Fibroblast of skin of left biceps (primary cell): ENCODE data around the gene GREM2.

Experiments
- DNase-seq, 2 experiments: peaks; one replicate each; pipeline ENCODE4 v3.0.0-alpha.2; 2013; ENCODE audit warnings: low read depth in 2 of 2

Gene GREM2

GRCh38 chr1:240611619-240612480 lies at the start of gene GREM2:
GREM2 (minus strand) TSS chr1:240612155; CDS start chr1:240493475, 118,680 bp downstream.
- DNase-seq = peak; percentile 93

GRCh38 chr1:240658312-240658960 lies 46.5 kb upstream of the GREM2 start:
- DNase-seq = peak; percentile 29 to 31

GRCh38 chr1:240656531-240656930 lies 44.6 kb upstream of the GREM2 start:
- DNase-seq = no peak

DNA sequence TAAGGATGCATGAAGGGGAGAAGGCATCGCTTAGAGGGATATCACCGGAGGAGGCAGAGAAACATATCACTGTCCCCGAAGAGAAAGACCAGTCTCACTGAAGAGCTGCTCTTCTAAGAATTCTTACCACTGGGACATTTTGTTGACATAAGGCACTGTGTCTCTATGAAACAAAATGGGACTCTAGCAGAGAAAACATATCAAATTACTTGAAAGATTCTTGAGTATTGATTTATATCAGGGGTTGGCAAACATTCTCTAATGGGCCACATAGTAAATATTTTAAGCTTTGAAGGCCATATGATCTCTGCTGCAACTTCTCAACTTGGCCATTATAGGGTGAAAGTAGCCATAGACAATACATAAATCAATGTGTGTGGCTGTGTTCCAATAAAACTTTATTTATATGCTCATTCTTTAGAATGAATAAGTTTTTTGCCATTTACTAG lies 41.0 kb upstream of the GREM2 start:
- no peak for DNase-seq

DNA sequence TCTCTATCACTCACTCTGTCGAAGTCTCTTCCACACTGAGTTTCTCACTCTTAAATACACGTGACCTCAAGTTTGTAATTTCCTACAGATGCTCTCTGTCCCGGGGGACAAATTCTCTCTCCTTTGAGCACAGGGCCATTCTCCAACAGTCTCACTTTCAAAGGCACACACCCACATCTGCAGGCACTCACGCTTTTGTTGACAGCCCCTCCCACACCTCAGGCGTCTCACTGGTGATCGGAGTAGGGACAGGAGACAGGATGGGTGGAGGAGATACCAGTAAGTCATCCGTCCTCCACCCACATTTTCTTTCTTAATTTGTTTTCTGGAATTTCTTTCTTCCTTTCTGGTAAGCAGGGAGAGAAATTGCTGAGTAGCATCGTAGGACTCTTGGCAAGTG lies 40.6 kb upstream of the GREM2 start:
- DNase-seq = no peak

- no peak for DNase-seq
These were observed 38.9 kb upstream of the GREM2 start for GRCh38 chr1:240650877-240651276.

DNA sequence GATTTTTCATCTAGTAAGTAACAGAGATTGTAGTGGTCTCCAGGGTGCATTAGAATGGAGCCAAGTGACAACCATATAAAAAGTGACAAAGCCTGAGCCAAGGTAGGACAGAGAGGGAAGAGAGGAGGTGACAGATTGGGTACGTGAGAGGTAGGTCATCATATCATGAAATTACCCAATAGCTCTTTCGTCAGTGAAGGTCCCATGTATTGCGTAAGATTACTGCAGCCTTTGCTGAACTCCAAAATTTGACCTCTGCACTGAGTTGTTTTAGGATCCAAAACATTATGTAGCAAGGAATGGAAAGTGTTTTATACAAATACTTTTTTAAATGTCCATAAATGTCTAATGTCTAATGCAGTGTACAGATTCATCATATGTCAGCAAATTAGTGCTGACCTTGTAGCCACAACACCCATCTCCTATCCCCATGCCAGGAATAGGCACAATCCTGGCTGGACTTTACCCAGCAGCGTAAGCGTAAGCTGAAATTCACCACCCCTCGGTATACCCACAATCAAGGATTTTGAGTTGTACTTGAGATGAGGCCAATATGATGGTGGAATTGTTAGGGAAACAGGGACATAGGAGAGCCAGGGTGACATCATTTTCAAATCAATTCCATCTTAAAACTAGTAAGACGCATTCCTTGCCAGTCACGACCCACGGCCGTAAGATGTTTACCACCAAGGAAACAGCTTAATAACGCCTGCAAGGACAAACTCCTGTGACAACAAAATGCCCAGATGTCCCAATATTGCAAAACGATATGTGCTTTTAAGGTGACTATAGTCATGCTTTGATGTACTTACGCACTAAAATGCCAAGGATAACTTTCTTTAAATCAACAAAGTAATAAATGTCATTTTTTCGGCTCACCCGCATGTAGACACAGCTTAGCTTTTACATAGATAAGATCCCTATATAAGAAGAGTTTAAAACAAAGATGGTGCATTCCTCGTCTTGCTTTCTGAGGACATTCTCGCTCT lies 38.1 kb upstream of the GREM2 start:
- DNase-seq = no peak

GRCh38 chr1:240646571-240647240 lies 34.8 kb upstream of the GREM2 start:
- DNase-seq = no peak

DNA sequence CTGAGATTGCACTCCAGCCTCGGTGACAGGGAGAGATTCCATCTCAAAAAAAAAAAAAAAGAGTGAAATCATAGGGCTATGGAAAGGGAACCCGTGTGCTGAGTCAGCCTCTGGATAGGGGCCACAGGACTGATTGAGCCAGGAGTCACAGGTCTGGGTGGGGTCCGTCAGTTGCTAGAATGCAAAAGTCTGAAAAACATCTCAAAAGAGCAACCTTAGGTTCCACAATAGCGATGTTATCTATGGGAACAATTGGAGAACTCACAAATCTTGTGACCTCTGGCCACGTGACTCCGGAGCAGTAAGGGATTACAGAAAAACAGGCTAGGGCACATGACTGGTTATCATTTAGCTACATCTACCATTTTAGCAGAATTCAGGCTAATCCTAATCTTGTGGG lies 32.8 kb upstream of the GREM2 start:
- DNase-seq = no peak

DNA sequence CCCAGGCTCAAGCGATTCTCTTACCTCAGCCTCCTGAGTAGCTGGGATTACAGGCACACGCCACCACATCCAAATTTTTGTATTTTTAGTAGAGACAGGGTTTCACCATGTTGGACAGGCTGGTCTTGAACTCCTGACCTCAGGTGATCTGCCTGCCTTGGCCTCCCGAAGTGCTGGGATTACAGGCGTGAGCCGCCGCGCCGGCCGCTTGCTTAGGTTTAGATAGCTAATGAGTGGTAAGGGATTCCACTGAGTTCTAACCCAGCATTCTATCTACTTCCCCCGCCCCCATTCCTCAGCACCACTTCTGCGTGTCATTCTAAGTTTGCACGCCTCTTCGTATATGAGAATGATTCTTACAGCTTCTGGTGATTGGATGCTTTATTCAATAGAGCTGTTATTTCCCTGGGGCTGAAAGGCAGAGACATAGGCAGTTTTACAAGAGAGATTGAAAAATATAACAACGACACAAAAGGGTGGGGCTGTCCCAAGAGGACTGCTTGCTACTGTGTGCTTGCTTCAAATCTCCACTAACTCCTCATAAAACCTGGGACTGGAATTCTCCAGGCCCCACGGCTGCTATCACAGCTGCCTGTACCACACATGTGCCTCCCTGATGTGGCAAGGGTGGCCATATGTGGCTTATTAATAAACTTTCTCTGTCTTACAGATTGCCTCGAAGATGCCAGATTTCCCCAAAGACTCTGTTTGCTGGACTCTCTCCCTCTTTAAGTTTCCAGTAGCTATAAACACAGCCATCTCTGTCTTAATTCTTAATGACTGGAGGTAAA lies 23.7 kb upstream of the GREM2 start:
- DNase-seq = no peak

DNA sequence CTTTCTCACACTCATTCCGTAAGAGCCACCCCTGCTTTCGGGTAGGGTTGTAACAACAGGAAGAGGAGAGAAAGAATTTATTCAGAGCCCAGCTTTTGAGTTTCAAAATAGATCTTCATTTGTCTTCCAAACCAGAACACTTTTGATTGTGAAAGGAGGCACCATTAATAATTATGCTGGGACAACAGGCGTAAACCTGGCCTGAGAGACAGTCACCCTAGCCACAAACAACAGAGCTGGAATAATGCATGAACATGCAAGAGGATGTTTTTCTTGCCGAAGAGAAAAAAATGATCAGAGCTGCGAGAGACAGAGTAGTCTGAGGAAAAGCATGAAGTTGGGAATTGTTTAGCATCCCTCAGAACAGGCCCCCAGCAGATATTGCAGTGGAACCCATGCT lies 18.5 kb upstream of the GREM2 start:
- DNase-seq = no peak

DNA sequence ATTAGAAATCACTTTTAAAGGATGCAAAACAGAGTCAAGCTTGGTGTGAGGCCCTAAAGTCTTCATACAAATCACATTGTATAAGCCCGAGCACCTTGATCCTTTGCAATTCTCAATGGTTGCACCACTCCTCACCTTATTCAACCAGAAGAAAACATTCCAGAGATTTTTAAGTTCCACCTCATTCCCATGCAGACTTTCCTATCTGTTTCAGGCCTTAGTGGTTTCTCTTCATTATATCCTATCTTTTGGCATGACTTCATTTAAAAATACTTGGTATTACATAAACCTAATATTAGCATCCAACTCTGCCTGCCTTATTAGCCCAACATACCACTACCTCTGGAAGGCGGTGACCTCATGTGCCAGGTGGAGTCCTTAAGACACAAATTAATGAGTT lies 9.3 kb upstream of the GREM2 start:
- DNase-seq = no peak

DNA sequence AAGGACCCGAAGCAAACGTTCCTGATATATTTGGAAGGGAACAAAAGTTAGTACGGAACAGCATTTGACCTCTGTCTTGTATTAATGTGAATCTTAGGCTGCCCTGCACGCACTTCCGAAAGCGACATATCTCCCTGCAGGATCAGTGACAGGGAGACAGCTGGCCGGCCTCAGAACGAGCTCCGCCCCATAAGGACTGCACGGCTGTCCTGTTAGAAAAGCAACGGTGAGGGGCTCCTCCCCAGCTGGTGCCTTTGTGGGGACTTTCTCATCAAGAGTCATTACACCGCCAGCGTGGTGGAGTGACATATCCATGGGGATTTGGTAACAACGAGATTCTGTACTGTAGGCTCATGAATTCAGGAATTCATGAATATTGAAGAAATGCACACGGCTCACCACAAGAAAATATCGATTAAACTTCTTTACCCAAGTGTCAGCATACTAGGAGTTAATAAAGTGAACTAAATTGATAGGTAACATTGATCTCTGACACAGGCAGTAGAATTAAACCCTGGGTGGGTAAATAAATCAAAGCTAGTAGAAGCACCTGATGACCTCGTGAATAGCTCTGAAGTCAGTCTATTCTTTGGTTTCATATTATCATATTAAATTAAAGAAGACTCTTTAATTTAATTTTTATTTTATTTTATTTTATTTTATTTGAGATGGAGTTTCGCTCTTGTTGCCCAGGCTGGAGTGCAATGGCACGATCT lies 8.1 kb upstream of the GREM2 start:
- DNase-seq = no peak

- no peak for DNase-seq
These were observed 7.4 kb upstream of the GREM2 start for GRCh38 chr1:240619357-240619756.

- DNase-seq = no peak
These were observed 7.0 kb upstream of the GREM2 start for GRCh38 chr1:240618946-240619345.

DNA sequence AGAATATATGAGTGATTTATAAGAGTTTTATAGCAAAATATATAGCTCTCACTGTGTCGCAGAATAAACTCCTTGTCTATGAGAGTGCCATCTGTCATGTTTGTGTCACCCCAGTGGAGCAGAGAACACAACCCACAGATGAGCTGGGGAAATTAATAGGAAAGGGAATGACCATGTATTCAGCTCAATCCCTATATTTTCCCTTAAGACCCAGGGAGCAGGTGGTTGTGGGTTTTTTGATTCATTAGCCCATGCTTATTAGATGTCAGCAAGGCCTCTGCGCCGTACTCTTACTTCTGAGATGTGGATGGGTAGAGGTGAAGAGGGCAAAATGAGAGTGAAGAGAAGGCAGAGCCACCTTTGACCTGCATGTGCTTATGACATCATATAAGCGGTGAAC lies 4.1 kb upstream of the GREM2 start:
- no peak for DNase-seq

DNA sequence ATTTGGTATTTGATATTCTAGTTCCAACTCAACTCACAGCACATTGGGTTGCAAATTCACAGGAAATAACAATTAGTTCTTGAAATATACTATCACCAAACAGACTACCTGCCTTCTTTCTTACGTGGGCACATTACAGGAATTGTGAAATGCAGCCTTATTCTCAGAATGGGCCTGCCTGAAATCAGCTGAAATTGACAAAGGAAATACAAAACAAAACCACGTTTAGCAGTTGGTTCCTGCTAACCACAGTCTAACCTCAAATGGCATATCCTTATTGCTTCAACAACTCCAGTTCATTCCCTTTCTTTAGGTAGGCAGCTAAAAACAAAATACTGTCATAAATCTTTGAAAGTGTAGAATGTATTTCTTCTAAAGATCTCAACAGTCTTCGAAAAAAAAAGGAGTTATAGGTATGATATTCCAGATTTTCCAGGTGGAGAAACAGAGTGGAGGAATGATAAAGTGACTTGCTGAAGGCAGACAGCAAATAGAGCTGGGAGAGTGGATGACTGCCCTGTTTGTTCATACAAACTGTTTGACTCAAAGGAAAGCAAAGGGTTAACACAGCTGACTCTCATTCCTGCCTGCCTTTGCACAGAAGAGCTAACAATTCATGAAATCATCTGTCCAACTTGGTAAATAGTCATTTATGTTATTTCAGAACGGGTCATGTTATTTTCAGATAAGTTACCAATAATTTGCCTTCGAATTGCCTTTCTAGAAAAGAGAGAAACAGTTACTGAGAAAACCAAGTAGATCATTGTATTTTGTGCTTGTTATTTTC lies 1.6 kb upstream of the GREM2 start:
- DNase-seq = no peak

DNA sequence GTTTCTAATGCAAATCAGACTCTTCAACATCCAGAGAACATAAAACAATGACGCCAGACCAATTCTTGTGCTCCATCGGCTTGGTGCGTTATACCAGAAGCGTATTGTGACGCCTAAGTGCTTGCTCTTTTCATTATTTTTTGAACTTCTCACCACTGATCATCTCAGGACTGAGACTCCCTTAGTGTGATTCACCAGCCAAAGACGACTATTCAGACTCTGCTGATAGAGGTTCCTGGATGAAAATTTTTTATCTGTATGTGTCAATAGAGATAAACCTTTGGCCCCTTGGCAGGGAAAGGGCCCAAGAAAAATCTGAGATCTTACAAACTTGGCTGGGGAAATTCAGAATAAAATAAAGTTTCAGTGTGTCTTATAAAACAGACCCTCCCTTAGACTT lies 856 bp upstream of the GREM2 start:
- no peak for DNase-seq

DNA sequence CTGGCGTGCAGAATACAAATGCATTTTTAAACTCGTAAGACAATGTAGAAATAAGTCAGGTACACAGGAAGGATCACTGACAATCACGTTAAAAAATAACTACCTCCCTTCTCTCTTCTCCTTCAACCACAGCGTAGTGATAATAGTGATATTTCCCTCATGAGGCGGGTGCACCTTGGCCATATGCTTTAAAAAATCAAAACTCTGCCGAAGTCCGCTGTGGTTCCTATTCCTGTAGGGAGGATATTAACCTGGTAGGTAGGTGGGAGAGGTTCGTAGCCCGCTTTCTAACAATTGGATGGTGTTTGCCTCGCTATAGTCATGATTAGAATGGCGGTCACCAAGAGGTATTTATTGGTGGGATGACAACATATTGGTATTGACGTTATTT lies 732 bp downstream of the GREM2 start:
- no peak for DNase-seq
